Activated naive CD8-positive, alpha-beta T cell (primary cell): Measurements from ENCODE around the gene DPF3.
"Not testable (repeated sequence)": the region's sequence is repeated elsewhere in the genome, so short reads cannot be mapped to it uniquely, and the experiment has no call there.

Experiments
- H3K27ac Mint-ChIP-seq: one replicate; pipeline ENCODE4 v1.8.0; 2021; ENCODE audit warnings: mixed read lengths
- H3K27me3 Mint-ChIP-seq: one replicate; pipeline ENCODE4 v1.8.0; 2021; ENCODE audit warnings: mixed read lengths
- H3K36me3 Mint-ChIP-seq: one replicate; pipeline ENCODE4 v1.8.0; 2021; ENCODE audit warnings: mixed read lengths
- H3K4me1 Mint-ChIP-seq: one replicate; pipeline ENCODE4 v1.8.0; 2021; ENCODE audit warnings: low read depth, mixed read lengths
- H3K4me3 Mint-ChIP-seq: one replicate; pipeline ENCODE4 v1.8.0; 2021; ENCODE audit warnings: mild to moderate bottlenecking, mixed read lengths
- H3K9me3 Mint-ChIP-seq: one replicate; pipeline ENCODE4 v1.8.0; 2021; ENCODE audit warnings: low read depth, mixed read lengths

The DPF3 gene

DNA sequence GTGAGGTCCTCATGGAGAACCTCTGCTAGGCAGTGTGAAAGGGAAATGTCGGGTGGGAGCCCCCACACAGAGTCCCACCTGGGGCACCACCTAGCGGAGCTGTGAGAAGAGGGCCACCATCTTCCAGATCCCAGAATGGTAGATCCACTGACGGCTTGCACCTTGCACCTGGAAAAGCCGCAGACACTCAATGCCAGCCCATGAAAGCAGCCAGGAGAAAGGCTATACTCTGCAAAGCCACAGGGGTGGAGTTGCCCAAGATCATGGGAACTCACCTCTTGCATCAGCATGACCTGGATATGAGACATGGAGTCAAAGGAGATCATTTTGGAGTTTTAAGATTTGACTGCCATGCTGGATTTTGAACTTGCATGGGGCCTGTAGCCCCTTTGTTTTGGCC, 145.0 kb downstream of the DPF3 start:
- H3K4me1 Mint-ChIP-seq, H3K4me3 Mint-ChIP-seq: not testable (repeated sequence)

GRCh38 chr14:72747652-72748051, 146.2 kb downstream of the DPF3 start:
- Mint-ChIP-seq H3K4me3 (no peak overlapping the region), H3K4me1 (no peaks in the 10 kb centered on the region)

More for the DNA sequence above, 145.0 kb downstream of the DPF3 start:
- not testable (repeated sequence) for H3K9me3 Mint-ChIP-seq, H3K27me3 Mint-ChIP-seq, H3K27ac Mint-ChIP-seq
- peaks cover 10% of the 10 kb centered on the region for H3K36me3 Mint-ChIP-seq

DNA sequence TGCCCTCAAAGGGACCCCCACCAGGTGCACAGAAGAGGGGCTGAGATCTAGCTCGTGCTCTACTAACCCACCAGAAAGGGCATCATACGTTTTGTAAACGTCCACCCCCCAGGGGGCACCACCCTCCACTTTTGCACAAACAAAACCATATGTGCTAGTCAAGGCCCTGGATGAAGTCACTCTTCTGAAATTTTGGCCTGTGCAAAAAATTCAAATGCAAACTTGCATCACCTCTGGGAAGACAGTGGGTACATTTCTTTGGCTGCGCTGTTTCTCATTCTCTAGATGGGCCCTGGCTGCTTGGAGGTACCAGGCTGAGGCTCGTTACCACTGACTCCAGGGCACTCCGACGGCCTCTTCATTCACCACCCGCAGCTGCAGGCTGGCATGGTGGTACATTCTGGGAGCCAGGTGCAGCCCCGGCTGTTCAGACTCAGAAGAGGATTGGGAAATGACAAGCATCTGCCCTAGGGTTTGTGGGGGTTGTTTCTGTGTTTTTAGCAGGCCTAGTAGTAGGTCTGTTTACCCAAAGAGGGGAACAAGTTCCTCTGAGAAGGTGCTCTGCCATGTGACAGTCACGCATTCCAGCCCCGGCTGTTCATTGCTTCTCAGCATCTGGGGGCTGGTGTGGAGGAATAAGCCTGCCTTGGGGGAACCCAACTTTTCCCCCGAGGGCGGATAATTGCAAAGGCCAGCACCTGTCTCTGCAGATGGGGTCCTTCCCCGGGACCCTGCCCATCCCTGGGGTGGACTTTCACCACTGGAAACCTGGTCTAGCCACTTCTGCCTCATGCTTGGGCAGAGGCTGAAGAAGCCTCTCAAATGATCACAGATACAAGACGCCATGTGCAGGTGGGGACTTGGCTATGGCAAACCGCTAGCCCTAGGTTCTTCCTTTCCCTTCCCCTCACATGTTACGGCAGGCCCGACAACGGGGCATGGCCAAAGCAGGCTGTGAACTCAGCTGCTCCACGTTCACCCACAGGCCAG, 147.6 kb downstream of the DPF3 start:
- Mint-ChIP-seq H3K36me3 (peaks cover 8% of the 10 kb centered on the region), H3K27ac (no peak overlapping the region), H3K27me3 (no peaks in the 10 kb centered on the region), H3K4me1 (no peaks in the 10 kb centered on the region), H3K4me3 (no peak overlapping the region), H3K9me3 (peaks cover 7% of the 10 kb centered on the region)

More at GRCh38 chr14:72747652-72748051, 146.2 kb downstream of the DPF3 start:
- Mint-ChIP-seq H3K9me3 (peaks cover 7% of the 10 kb centered on the region), H3K27ac (no peak overlapping the region), H3K27me3 (no peaks in the 10 kb centered on the region), H3K36me3 (peaks cover 10% of the 10 kb centered on the region)

- peaks cover 7% of the 10 kb centered on the region for H3K9me3 Mint-ChIP-seq
- no peak overlapping the region for H3K27ac Mint-ChIP-seq
- H3K4me3 Mint-ChIP-seq: no peak overlapping the region
- H3K36me3 Mint-ChIP-seq: peaks cover 8% of the 10 kb centered on the region
- H3K4me1 Mint-ChIP-seq: no peaks in the 10 kb centered on the region
- no peaks in the 10 kb centered on the region for H3K27me3 Mint-ChIP-seq
Measured at GRCh38 chr14:72745546-72745945, 148.4 kb downstream of the DPF3 start.

- no peaks in the 10 kb centered on the region for H3K27me3 Mint-ChIP-seq
- H3K4me1 Mint-ChIP-seq: no peaks in the 10 kb centered on the region
- H3K4me3 Mint-ChIP-seq: no peak overlapping the region
- H3K9me3 Mint-ChIP-seq: peaks cover 7% of the 10 kb centered on the region
- no peak overlapping the region for H3K27ac Mint-ChIP-seq
- H3K36me3 Mint-ChIP-seq: peaks cover 8% of the 10 kb centered on the region
Measured at GRCh38 chr14:72744416-72745120, 149.3 kb downstream of the DPF3 start.

DNA sequence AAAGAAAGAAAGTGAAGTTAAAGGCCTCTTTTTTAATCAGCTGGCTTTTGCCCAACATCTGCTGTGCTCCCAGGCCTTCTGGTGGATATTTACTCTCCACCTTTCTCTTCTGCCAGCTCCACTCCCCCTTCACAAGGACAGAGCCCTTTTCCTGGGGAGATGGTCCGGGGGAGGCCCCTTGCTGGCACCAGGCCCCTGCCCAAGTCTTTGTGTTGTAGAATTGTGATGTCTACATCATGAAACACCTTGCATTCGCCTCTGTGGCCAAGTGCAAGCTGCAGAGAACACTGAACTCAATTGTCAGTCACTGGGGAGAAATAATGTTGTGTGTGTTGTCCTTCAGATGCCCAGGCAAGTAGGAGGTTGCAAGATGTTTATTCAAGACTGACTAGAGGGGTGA, 150.3 kb downstream of the DPF3 start:
- Mint-ChIP-seq H3K4me1 (no peaks in the 10 kb centered on the region), H3K9me3 (peaks cover 7% of the 10 kb centered on the region), H3K27me3 (no peaks in the 10 kb centered on the region), H3K27ac (no peak overlapping the region), H3K36me3 (peaks cover 7% of the 10 kb centered on the region), H3K4me3 (no peak overlapping the region)

- H3K27me3 Mint-ChIP-seq: no peaks in the 10 kb centered on the region
- no peak overlapping the region for H3K27ac Mint-ChIP-seq
- H3K4me1 Mint-ChIP-seq: no peaks in the 10 kb centered on the region
- H3K4me3 Mint-ChIP-seq: no peak overlapping the region
- peaks cover 3% of the 10 kb centered on the region for H3K36me3 Mint-ChIP-seq
- peaks cover 2% of the 10 kb centered on the region for H3K9me3 Mint-ChIP-seq
Measured at GRCh38 chr14:72742838-72743195, 151.1 kb downstream of the DPF3 start.

DNA sequence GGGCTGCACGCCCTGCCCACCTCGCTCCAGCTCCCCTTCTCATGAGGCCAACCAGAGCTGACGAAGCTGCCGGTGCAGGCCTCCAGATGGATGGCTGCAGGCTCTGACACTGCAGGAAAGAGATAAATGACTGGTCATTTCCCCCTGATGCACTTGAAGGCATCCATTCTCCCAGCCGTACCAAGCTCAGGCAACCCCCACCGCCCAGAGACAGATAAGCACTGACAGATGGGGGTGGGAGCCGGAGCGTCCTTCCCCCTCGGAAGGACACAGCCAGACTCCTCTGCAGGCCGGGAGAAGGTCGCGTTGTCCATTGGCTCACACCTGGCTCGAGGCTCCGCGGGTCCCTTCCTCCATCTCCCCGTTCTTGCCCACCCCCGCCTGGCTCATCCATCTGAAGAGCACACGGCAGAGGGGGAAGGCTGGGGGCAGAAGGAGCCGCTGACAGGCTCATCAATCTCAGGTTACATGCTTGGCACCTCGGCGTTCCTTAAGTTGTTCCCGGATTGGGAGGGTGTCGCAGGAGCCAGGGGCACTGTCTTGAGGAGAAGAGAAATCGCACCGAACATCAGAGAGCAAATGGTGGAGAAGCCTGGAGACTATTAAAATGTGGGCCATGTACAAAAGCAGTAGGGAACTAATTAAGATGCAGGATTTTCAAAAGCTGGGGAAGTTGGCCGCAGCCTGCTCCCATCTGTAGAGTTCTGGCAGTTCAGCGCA, 151.6 kb downstream of the DPF3 start:
- H3K27ac Mint-ChIP-seq: no peak overlapping the region
- no peaks in the 10 kb centered on the region for H3K9me3 Mint-ChIP-seq
- H3K4me1 Mint-ChIP-seq: no peaks in the 10 kb centered on the region
- H3K4me3 Mint-ChIP-seq: no peak overlapping the region
- no peaks in the 10 kb centered on the region for H3K36me3 Mint-ChIP-seq
- H3K27me3 Mint-ChIP-seq: no peaks in the 10 kb centered on the region

- Mint-ChIP-seq H3K27me3 (no peaks in the 10 kb centered on the region), H3K4me3 (no peak overlapping the region), H3K4me1 (no peaks in the 10 kb centered on the region), H3K36me3 (no peaks in the 10 kb centered on the region), H3K27ac (no peak overlapping the region), H3K9me3 (no peaks in the 10 kb centered on the region)
Measured at GRCh38 chr14:72741826-72742117, 152.1 kb downstream of the DPF3 start.

DNA sequence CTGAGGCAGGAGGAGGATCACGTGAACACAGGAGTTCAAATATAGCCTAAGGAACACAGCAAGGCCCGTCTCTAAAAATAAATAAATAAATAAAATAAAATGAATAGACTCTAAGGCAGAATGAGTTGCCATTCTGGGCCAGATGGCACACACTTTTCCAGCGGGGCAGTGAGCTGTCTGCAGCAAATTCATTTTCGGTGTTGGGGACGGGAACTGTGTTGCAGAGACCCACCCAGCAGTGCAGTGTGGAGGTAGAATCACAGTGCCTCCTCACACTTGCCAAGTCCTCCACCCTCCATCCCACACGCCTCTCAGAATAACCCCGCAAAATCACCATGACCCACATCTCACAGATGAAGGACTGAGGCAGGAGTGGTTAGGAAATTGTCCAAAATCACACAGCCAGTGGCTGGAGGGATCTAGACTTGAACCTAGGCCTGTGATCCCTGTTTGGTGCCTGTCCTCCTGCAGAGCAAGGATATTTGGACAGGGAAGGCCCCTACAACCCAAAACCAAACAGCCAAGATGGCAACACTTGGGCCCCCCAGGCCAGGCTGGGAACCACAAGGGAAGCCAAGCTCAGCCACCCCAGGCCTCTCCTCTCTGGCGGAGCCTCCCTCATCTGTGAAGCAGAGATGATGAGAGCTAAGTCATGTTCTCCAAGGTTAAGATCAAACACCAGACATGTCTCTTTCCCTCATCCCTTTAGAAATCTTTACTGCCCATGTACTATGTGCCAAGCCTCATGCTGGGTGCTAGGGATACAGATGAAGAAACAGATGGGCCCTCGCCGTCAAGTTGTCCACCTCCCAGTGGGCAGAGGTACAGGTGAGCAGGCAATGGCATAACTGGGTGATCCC, 152.7 kb downstream of the DPF3 start:
- Mint-ChIP-seq H3K27me3 (no peaks in the 10 kb centered on the region), H3K9me3 (no peaks in the 10 kb centered on the region), H3K4me3 (no peak overlapping the region), H3K27ac (no peak overlapping the region), H3K4me1 (no peaks in the 10 kb centered on the region), H3K36me3 (no peaks in the 10 kb centered on the region)

DNA sequence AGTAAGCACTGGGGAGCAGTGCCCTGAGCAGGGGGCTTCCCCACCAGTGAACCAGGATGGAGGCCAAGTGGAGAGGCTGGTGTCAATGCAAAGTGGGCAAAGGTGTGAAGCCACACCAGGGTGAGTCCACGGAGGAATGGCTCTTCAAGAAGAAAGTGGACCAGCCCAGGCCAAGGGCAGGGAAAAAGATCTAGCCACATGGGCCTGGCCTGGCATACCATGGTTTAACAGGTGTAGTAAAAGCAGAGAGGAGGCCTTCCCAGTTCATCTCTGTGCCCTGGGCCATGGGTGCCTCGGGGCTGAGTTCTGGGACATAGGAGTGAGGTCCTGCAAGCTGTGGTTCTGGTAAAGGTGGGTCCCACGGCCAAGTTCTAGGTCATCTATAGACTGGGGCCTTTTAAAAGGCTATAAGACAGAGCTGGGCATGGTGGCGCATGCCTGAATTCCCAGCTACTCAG, 153.4 kb downstream of the DPF3 start:
- no peaks in the 10 kb centered on the region for H3K36me3 Mint-ChIP-seq
- H3K4me1 Mint-ChIP-seq: no peaks in the 10 kb centered on the region
- no peaks in the 10 kb centered on the region for H3K27me3 Mint-ChIP-seq
- no peak overlapping the region for H3K4me3 Mint-ChIP-seq
- no peaks in the 10 kb centered on the region for H3K9me3 Mint-ChIP-seq
- no peak overlapping the region for H3K27ac Mint-ChIP-seq

GRCh38 chr14:72739446-72740405, 154.2 kb downstream of the DPF3 start:
- Mint-ChIP-seq H3K27ac (no peak overlapping the region), H3K9me3 (no peaks in the 10 kb centered on the region), H3K4me3 (no peak overlapping the region), H3K4me1 (no peaks in the 10 kb centered on the region), H3K27me3 (no peaks in the 10 kb centered on the region), H3K36me3 (no peaks in the 10 kb centered on the region)

GRCh38 chr14:72738161-72738611, 155.7 kb downstream of the DPF3 start:
- Mint-ChIP-seq H3K36me3 (no peaks in the 10 kb centered on the region), H3K27ac (no peak overlapping the region), H3K4me1 (no peaks in the 10 kb centered on the region), H3K27me3 (no peaks in the 10 kb centered on the region), H3K4me3 (no peak overlapping the region), H3K9me3 (no peaks in the 10 kb centered on the region)
